HFF-Myc (cell line): ENCODE measurements around the gene SH2D7.

Experiments used
- DNase-seq: peaks from one replicate; pipeline ENCODE4 v3.0.0-alpha.2; 2011; ENCODE audit warnings: low read depth; ENCODE audit errors: extremely low read depth
- H3K4me3 ChIP-seq: replicated peaks from 2 replicates; pipeline ENCODE4 v1.5.1; 2011; ENCODE audit warnings: low read depth, mild to moderate bottlenecking, control low read depth, low read length
- TF ChIP-seq, protein P1 (sequence below): IDR thresholded peaks from 2 replicates; pipeline ENCODE4 v1.5.1; 2012; ENCODE audit warnings: mild to moderate bottlenecking, low read depth, low read length, control low read depth; ENCODE audit errors: missing control alignments

SH2D7 gene

DNA sequence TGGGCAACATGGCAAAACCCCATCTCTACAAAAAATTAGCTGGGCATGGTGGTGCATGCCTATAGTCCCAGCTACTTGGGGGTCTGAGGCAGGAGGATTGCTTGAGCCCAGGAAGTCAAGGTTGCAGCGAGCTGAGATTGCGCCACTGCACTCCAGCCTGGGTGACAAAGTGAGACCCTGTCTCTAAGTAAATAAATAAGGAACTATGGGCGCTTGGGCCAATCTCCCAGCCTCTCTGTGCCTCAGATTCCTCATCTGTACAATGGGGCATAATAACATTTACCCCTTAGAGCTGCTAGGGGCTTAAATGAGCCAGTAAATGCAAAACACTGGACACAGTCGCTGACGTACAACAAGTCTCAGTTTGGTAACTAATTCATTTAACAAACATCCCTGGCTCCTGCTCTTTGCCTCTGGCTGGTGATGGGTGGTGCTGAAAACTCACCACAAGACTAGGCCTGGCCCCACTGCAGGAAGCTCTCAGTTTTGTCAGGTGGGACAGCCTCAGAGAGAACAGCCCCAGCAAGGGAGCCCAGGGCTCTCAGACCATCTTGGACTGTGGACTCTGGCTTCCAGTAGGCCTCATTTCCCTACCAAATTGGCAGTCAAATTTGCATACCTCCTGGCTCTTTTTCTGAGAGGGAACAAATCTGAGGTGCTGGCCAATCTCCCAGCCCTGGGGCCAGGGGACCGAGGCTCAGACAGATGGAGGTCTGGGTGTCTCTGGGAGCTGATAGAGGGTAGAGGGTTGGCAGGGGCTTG lies 8.5 kb upstream of the SH2D7 start:
- no peak for DNase-seq
- TF ChIP-seq, protein P1, sequence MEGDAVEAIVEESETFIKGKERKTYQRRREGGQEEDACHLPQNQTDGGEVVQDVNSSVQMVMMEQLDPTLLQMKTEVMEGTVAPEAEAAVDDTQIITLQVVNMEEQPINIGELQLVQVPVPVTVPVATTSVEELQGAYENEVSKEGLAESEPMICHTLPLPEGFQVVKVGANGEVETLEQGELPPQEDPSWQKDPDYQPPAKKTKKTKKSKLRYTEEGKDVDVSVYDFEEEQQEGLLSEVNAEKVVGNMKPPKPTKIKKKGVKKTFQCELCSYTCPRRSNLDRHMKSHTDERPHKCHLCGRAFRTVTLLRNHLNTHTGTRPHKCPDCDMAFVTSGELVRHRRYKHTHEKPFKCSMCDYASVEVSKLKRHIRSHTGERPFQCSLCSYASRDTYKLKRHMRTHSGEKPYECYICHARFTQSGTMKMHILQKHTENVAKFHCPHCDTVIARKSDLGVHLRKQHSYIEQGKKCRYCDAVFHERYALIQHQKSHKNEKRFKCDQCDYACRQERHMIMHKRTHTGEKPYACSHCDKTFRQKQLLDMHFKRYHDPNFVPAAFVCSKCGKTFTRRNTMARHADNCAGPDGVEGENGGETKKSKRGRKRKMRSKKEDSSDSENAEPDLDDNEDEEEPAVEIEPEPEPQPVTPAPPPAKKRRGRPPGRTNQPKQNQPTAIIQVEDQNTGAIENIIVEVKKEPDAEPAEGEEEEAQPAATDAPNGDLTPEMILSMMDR, result no peak
- H3K4me3 ChIP-seq, result no peak overlapping the region

DNA sequence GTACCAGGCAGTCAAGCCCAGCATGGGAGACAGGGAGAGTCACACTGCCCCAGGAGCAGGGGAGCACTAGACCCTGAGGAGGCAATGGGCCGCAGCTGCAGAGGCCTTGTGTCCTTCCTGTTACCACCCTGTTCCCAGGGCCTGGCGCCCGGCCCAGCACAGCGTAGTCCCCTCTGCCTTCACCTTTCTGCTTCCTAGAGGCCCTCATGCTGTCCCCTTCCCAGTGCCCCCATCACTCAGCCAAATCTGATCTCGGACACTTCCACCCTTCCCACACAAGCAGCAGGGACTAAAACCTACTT lies 8.0 kb upstream of the SH2D7 start:
- TF ChIP-seq, protein P1, result no peak
- no peak for DNase-seq

DNA sequence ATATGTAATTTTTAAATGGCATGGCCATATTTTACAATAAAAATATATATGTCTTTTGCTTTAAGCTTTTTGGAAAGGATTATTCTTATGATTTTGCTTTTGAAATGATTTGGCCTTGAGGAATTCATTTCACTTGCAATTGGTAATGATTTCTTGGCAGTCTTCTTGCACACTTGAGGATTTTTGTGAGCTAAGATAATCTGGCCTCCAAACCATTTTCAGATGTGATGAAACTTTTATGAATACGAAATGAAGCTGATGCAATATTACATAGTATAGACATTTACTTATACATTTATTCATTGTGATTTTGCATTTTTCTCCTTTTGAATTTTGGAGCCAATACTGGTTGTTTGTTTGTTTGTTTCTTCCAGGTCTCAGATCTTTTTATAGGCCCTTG lies 6.4 kb upstream of the SH2D7 start:
- no peak for DNase-seq
- H3K4me3 ChIP-seq, result no peak overlapping the region
- TF ChIP-seq, protein P1, result no peak

More for the DNA sequence above, 8.0 kb upstream of the SH2D7 start:
- H3K4me3 ChIP-seq, result no peak overlapping the region

DNA sequence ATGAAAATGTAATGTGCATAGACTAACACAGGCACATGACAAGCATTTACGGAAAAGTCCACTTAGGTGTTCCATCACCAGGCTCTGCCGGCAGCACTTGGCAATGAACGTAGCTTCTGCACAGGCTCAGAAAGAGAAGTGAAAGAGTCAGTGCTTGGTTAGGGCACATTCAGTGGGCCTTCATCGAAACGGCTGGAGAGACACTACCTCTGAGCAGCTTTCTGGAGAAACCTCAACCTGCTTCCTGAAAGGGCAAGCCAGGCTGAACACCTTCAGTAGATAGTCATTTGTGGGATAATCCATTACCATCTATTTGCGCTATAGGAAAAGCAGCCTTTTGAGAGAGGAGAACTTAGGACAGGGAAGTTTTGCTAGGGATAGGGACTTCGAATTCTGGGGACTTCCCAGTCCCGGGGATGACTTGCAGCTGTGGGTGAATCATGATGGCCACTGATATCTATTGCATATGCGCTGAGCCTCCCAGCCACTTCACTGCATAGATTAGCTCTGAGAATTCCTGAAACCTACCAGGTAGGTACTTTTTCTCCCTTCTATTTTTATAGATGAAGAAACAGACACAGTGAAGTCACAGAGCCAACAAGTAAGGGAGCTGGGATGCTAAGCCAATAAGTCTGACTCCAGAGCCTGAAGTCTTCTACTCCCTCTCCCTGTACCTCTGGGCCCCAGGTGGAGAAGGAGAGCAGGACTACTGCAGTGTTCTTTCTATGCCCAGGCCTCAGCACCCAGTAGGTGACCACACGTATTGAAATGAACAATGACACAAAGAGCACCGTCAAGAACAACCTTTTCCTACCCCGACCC lies 4.2 kb upstream of the SH2D7 start:
- DNase-seq, result no peak
- TF ChIP-seq, protein P1, result no peak
- H3K4me3 ChIP-seq, result no peak overlapping the region

DNA sequence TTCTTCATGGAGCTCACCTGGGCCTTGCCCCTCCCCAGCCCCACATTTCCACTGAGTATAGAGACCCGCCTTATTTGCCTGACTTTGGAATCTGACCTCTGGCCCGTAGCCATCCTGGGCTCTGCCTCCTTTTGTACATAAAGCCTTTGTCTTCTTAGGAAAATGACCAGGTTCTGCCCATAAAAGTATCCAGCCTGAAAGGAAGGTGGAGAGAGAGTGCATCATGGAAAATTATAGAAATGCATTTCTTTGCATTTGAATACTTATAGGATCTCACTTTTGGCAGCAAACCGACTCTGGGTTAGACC lies 3.6 kb upstream of the SH2D7 start:
- no peak overlapping the region for H3K4me3 ChIP-seq
- no peak for DNase-seq
- TF ChIP-seq, protein P1, result no peak

DNA sequence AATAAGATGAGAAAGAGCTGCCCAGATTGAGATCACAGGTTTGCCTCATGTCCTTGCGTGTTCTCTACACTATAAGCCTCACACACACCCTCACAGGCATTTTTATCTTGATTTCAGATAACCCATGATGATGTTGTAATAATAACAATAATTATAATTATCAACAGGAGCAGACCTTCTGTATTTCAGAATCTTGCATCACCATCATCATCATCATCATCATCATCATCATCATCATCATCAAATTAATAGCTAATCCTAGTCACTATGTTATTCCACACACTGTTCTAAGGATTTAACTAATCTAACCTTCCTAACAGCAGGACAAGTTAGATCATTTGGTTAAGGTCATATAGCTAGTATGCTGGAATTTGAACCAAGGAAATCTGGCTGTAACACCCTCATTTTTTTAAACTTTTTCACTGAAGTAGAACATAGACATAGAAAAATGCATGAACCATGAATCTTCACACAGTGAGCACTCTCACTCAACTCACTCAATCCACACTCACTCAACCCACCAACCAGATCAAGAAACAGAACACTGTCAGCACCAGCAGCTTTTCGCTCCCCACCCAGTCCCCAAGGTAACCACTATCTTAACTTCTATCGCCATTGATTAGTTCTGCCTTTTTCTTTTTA lies 1.8 kb upstream of the SH2D7 start:
- no peak overlapping the region for H3K4me3 ChIP-seq
- TF ChIP-seq, protein P1, result no peak
- DNase-seq, result no peak
